EL (cell line): ENCODE measurements around the gene USP6NL.

Experiments
- DNase-seq: peaks from one replicate; pipeline ENCODE4 v3.0.0-alpha.2; 2016

The USP6NL gene

DNA sequence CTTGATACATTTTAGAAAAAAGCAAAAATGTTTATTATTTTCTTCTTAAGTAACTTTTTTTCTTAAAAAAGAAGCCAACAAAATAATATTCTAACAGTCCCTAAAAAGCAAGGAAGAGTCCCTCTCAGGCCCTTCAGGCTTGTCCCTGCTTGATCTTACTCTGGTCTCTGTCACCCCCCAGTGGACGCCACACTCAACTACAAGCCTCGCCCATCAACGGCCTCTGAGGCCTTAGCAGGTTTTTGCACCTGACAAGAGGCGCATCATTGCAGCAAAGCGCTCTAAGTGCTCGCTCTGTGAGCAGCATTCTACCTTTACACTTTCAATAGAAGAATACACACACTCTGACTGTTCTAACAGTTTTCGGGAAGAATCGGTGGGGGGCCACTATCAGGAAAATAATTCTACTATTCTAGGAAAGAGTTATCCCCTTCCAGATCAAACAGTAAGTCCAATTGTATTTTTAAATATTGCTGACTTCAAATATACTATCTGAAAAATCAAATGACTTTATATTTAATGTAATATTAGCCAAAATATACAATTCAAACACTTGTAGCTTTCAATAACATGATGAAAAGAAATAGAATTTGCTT lies 139.2 kb downstream of the USP6NL start:
- peak; percentile 50 for DNase-seq

GRCh38 chr10:11469575-11470391 lies 141.7 kb downstream of the USP6NL start:
- DNase-seq: no peak

DNA sequence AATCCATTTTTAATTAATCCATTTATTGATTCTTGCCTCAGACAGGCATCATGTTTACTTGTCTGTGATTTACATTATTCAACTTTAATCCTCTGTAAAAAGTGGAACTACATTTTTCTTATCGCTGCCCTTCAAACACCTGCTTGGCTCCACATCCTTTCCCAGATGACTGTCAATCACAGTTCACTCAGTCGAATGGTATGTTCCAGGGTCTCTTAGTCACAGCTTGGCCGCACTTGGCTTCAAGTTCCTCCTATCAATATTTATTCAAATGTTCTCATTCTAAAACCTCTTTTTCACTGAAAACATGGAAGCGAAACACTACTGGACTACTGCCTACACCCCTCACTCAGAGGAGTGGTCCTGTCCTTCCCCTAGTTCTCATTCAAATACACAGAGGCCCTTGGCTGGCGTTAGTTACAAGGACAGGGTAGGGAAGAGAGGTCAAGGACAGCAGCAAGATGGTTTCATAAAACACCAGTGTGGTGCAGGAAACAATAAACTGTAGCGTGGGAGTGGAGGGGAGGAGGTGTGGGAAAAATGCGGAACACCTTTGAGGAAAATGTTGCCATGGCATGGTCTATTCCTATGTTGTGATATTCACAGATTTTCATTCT lies 143.2 kb downstream of the USP6NL start:
- no peak for DNase-seq

- no peak for DNase-seq
Observed at GRCh38 chr10:11465406-11465805, 146.0 kb downstream of the USP6NL start.

- DNase-seq: no peak
Observed at GRCh38 chr10:11463111-11463510, 148.3 kb downstream of the USP6NL start.

GRCh38 chr10:11462071-11462470 lies 149.4 kb downstream of the USP6NL start:
- no peak for DNase-seq

GRCh38 chr10:11457336-11457735 lies 154.1 kb downstream of the USP6NL start:
- no peak for DNase-seq

- DNase-seq: no peak
Observed at GRCh38 chr10:11454958-11455566, 156.4 kb downstream of the USP6NL start.

GRCh38 chr10:11454160-11454559 lies 157.3 kb downstream of the USP6NL start:
- DNase-seq: no peak

DNA sequence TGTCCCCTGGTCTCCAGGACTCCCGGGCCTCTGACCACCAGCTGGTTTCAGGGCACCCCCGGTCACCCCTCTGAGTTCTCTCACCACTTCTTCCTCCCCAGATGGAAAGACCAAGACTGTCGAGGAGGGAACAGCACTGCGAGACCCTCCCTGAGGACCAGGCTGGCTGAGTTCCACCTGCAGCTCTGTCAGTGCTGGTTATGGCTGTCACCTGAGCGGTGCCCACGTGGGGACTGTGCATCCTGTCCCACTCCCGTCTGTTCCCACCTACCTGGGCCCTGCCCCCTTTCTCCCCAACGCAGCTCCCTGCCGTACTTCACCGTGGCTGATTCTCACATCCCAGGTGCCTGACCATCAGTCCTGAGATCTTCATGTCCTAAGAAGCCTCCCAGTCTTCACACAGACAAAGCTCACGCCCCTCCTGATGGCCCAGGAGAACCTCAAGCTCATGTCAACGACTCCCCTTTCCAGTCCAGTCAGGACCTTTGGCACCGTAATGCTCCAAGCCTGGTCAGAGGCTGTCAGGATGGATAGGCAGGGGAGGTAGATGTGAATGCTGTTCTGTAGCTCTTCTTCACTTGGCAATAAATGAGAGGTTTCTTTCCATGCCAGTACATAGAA lies 159.7 kb downstream of the USP6NL start:
- no peak for DNase-seq

DNA sequence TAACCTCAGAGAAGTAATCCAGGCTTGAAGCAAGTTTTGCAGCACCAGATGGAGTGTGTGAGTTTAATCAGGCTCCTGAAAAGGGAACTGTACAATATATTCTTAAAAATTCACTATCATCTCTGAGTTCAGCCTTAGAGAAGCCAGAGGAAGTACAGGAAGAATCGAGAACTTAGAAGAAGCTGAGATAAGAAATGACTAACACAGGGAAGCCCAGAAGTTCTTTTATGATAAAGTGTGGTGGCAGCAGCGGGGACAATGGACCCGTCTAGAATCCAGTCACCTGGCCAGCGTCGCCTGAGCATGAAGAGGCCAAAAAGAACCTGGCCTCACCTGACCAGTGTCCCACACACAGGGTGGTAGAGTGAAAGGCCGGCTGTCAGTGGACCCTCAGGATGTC lies 161.0 kb downstream of the USP6NL start:
- DNase-seq: no peak

GRCh38 chr10:11449761-11450160 lies 161.7 kb downstream of the USP6NL start:
- DNase-seq: no peak

DNA sequence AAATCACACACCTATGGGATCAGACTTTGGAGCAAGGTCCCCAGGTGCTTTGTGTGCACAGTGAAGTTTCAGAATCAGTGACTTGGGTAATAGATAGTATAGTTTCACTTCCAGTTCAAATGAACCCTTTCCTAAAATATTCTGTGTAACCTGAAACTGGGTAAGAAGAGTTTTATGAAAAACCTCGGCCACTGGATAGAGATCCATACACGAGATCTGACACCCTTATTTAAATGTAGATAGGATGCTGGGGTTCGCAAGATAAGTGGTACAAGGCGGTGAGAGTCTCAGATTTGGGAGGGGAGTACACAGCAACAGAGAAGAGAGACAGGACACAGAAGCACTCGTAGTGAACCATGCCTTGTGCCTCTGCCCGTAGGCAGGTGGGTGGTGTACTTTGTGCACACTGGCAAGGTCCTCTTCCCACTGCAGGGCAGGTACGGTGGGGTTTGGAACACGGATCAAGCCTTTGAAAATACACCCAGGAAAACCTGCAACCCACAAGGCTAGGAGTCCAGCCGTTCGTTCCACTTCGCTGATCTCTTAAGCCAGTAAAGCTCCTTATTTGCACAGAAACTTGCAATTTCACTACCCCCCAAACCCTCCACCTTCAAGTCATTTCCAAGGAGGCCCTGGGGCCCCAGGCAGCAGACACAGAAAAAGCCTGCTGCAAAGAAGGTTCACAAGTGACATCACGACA lies 162.8 kb downstream of the USP6NL start:
- no peak for DNase-seq

GRCh38 chr10:11448190-11448544 lies 163.3 kb downstream of the USP6NL start:
- no peak for DNase-seq

GRCh38 chr10:11447586-11447985 lies 163.9 kb downstream of the USP6NL start:
- DNase-seq: no peak

GRCh38 chr10:11446864-11447263 lies 164.6 kb downstream of the USP6NL start:
- no peak for DNase-seq

DNA sequence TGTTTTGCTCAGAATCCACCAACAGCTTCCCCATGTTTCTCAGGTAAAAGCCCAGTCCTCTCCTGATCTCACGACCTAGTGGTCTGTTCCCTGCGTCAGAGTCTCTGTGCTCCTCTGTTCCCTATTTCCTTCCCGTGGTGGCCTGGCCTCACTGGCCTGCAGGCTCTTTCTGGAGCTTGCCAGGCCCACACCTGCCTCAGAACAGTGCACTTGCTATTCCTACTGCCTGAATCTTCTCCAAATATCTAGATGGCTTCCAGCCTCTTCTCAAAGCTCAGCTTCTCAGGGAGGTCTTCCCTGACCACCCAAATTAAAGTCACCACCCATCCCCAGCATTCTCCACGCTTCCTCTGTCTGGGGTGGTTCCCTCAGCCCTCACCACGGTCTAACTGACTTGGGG lies 165.3 kb downstream of the USP6NL start:
- DNase-seq: no peak

DNA sequence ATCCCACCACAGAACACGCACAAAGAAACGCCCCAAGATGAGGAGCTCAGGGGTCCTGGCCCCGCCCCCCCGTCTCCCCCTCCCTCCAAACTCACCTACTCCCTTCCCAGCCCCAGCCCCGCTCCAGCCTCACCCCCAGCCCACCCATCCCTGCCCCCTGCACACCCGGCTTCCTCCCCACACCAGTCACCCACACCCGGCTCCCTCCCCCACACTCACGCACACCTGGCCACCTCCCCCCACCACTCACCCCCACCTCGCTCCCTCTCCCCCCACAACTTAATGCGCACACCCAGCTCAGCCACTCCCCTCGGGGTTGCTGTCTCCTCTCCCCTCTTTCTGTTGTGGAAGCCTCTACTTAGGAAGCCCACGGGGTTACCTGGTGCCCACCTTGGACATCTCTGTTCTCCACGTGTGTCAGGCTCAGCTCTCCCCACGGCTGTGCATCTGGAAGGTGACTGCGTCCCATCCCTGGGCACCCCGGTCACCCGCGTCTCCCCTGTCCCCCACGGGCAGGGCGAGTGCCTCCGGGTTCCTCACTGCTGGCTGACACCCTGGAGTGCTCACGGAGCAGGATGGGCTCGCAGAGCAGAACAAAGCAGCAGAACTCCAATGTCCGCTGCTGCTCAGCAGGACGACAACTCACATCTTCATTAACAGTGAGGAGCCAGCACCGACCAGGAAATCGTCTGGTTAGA lies 166.8 kb downstream of the USP6NL start:
- DNase-seq: no peak

- no peak for DNase-seq
Observed at GRCh38 chr10:11444155-11444530, 167.3 kb downstream of the USP6NL start.

DNA sequence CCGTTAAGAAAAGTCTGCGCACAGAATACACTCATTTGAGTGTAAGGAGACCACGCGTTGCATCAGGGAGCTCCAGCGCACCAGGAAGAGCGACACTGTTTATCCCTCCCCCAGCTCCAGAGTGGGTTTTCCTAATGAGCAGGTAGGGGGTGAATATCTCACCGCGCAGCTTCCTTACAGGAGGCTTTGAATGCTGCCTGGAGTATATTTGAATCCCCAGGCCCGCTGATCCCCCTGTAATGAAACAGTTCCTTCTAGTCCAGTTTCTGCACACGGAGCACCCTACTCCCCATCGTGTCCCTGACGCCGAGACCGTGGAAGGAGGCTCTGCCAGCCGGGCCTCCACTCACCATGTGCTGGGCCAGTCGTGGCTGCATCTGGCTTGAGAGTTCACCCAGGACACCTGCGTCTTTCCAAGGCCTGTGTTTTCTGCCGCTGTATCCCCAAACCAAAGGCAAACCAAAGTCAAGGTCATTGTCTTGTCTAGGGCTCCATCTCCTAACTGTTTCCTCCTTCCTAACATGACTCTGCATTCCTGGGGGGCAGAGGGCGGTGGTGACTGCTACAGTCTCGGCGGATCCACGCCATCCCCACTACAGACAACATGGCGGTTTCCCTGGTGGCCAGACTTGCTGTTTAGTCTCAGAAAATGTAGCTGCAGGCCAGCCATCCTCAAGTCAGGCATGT lies 167.8 kb downstream of the USP6NL start:
- no peak for DNase-seq

DNA sequence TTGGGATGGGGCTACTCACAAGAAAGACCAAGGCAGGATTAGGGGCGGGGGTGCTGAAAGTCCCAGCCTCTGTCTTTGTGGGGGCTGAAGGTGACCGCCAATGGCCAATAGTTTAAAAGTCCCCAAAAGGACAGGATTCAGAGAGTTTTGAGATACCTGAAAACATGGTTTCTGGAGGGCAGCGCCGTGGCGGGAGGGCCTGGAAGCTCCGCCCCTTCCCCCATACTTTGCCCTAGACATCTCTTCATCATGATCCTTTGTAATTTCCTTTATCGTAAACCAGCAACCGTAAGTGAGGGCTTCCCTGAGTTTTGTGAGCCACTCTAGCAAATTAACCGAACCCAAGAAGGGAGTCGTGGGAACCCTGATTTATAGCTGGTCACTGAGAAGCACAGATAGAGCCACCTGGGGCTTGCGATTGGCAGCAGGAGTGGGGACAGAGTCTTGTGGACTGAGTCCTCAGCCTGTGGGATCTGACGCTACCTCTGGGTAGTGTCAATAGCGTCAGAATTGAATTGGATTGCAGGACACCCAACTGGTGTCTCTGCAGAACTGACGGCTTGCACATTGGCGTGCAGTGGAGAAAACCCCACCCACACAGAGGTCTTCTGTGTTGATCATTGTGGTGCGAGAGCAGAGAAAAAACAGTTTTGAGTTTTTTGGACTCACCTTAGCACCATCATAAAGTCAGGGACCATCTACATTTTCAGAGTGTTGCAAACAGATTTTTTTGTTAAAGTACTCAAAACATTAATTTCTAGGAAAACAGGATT lies 169.3 kb downstream of the USP6NL start:
- no peak for DNase-seq
